NCI-H1092 (cell line): Measurements from ENCODE around the gene LIMK1.
"Not testable (repeated sequence)": the region's sequence is repeated elsewhere in the genome, so short reads cannot be mapped to it uniquely, and the experiment has no call there.

ENCODE experiments used
- DNase-seq: peaks from one replicate; lab custom pipeline; 2025; lab: John Stamatoyannopoulos, UW

LIMK1 gene

GRCh38 chr7:74126220-74126880, 42.7 kb downstream of the LIMK1 start:
- no peak for DNase-seq

GRCh38 chr7:74129887-74130286, 46.3 kb downstream of the LIMK1 start:
- DNase-seq: no peak

- DNase-seq: no peak
These were observed 46.9 kb downstream of the LIMK1 start for GRCh38 chr7:74130518-74130917.

GRCh38 chr7:74134117-74134620, 50.6 kb downstream of the LIMK1 start:
- no peak for DNase-seq

- DNase-seq: no peak
These were observed 54.8 kb downstream of the LIMK1 start for GRCh38 chr7:74138334-74138867.

- DNase-seq: no peak
These were observed 55.6 kb downstream of the LIMK1 start for GRCh38 chr7:74138945-74139843.

- no peak for DNase-seq
These were observed 58.1 kb downstream of the LIMK1 start for GRCh38 chr7:74141705-74142104.

- DNase-seq: no peak
These were observed 59.8 kb downstream of the LIMK1 start for GRCh38 chr7:74143383-74143782.

- no peak for DNase-seq
These were observed 64.9 kb downstream of the LIMK1 start for GRCh38 chr7:74148491-74148890.

GRCh38 chr7:74149071-74149470, 65.5 kb downstream of the LIMK1 start:
- DNase-seq: no peak

GRCh38 chr7:74149603-74150002, 66.0 kb downstream of the LIMK1 start:
- no peak for DNase-seq

- DNase-seq: no peak
These were observed 70.1 kb downstream of the LIMK1 start for GRCh38 chr7:74153736-74154135.

- no peak for DNase-seq
These were observed 72.3 kb downstream of the LIMK1 start for GRCh38 chr7:74155810-74156395.

GRCh38 chr7:74157605-74158004, 74.0 kb downstream of the LIMK1 start:
- DNase-seq: no peak

- DNase-seq: no peak
These were observed 81.4 kb downstream of the LIMK1 start for GRCh38 chr7:74164985-74165456.

GRCh38 chr7:74165867-74166593, 82.4 kb downstream of the LIMK1 start:
- DNase-seq: no peak

GRCh38 chr7:74167324-74167723, 83.7 kb downstream of the LIMK1 start:
- DNase-seq: not testable (repeated sequence)
